Mesothelial cell of epicardium (in vitro differentiated cells): ENCODE data around the gene METRN. TPM values are rescaled to one million over a fixed set of nuclear protein-coding genes. Genes with fewer than 3 reads are reported as not detected.

ENCODE experiments used
- DNase-seq, 2 experiments: peaks; one replicate each; pipeline ENCODE4 v3.0.0; 2021; ENCODE audit warnings: low spot score in 2 of 2; ENCODE audit not compliant: unreplicated experiment in 2 of 2
- H3K27ac Mint-ChIP-seq: 2 replicates; pipeline ENCODE4 v1.8.0; 2021; ENCODE audit warnings: mixed read lengths
- H3K27me3 Mint-ChIP-seq: 2 replicates; pipeline ENCODE4 v1.8.0; 2021; ENCODE audit warnings: low read depth, mixed read lengths
- H3K36me3 Mint-ChIP-seq: 2 replicates; pipeline ENCODE4 v1.8.0; 2021; ENCODE audit warnings: mixed read lengths
- H3K4me1 Mint-ChIP-seq: 2 replicates; pipeline ENCODE4 v1.8.0; 2021; ENCODE audit warnings: mixed read lengths
- H3K4me3 Mint-ChIP-seq: 2 replicates; pipeline ENCODE4 v1.8.0; 2021; ENCODE audit warnings: mild to moderate bottlenecking, moderate library complexity, mixed read lengths
- H3K9me3 Mint-ChIP-seq: 2 replicates; pipeline ENCODE4 v1.8.0; 2021; ENCODE audit warnings: mixed read lengths
- CTCF ChIP-seq: fragments of 200-600 bp; sonication (generic); IDR thresholded peaks from one replicate; pipeline ENCODE4 v1.5.0; 2021; ENCODE audit warnings: antibody characterized with exemption; ENCODE audit not compliant: unreplicated experiment
- total RNA-seq: library from RNA; stranded (reverse); gene quantifications from 3 replicates; pipeline ENCODE4 v1.2.1, GENCODE V29; 2021

Gene METRN
- total RNA-seq, 1 donor from 2014 or later: 15.1 TPM

GRCh38 chr16:763369-764183, 48.7 kb downstream of the METRN start:
- no peak overlapping the region for H3K27ac Mint-ChIP-seq
- DNase-seq: no peak

DNA sequence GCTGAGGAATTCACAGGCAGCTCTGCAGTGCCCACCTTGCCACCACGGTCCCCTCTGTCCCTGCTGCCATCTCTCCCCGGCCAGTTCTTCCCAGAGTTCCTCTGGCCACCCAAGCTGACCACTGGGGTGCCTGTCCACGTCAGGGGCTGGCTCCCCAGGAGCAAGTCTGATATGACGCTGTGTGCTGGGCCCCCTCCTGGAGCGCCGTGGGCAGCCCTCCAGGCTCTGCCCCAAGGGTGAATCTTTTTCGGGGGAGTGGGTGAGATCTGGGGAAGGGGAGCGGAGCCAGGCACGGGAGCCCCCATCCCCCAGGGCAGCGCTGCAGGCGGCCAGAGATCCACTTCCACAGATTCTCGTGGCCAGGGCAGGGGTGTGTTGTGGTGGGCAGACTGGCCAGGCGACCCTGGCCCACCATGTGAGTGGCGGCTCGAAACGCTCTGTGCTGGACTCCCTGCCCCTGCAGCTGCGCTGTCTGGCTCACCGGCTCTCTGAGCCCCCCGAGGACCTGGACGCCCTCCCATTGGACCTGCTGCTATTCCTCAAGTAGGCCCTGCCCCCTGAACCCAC, 49.3 kb downstream of the METRN start:
- peaks cover 20% of the 10 kb centered on the region for H3K4me1 Mint-ChIP-seq
- no peaks in the 10 kb centered on the region for H3K9me3 Mint-ChIP-seq
- H3K27ac Mint-ChIP-seq: no peak overlapping the region
- H3K36me3 Mint-ChIP-seq: no peaks in the 10 kb centered on the region
- TF ChIP-seq CTCF: no peak
- no peaks in the 10 kb centered on the region for H3K27me3 Mint-ChIP-seq
- DNase-seq: no peak
- H3K4me3 Mint-ChIP-seq: no peak overlapping the region

More at GRCh38 chr16:763369-764183, 48.7 kb downstream of the METRN start:
- H3K9me3 Mint-ChIP-seq: no peaks in the 10 kb centered on the region
- no peaks in the 10 kb centered on the region for H3K27me3 Mint-ChIP-seq
- no peaks in the 10 kb centered on the region for H3K36me3 Mint-ChIP-seq
- H3K4me3 Mint-ChIP-seq: no peak overlapping the region
- TF ChIP-seq CTCF: no peak
- H3K4me1 Mint-ChIP-seq: peaks cover 20% of the 10 kb centered on the region

DNA sequence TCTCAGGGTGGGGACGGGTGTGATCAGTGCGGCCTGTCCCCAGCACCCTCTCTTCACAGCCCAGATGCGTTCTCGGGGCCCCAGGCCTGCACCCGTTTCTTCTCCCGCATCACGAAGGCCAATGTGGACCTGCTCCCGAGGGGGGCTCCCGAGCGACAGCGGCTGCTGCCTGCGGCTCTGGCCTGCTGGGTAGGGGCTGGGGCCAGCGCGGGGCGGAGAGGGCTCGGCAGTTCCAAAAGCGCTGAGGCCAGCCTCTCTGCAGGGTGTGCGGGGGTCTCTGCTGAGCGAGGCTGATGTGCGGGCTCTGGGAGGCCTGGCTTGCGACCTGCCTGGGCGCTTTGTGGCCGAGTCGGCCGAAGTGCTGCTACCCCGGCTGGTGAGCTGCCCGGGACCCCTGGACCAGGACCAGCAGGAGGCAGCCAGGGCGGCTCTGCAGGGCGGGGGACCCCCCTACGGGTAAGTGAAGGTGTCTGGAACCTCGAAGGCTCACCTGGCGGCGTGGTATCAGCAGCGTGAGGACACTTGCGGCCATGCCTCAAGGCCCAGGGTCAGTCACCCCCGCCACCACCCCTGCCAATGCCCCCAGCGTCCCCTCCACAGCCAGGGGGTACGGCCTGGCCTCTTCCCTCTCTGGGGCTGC, 50.0 kb downstream of the METRN start:
- no peak overlapping the region for H3K4me3 Mint-ChIP-seq
- no peaks in the 10 kb centered on the region for H3K36me3 Mint-ChIP-seq
- no peaks in the 10 kb centered on the region for H3K9me3 Mint-ChIP-seq
- DNase-seq: no peak
- TF ChIP-seq CTCF: no peak
- H3K4me1 Mint-ChIP-seq: peaks cover 13% of the 10 kb centered on the region
- no peak overlapping the region for H3K27ac Mint-ChIP-seq
- H3K27me3 Mint-ChIP-seq: no peaks in the 10 kb centered on the region

DNA sequence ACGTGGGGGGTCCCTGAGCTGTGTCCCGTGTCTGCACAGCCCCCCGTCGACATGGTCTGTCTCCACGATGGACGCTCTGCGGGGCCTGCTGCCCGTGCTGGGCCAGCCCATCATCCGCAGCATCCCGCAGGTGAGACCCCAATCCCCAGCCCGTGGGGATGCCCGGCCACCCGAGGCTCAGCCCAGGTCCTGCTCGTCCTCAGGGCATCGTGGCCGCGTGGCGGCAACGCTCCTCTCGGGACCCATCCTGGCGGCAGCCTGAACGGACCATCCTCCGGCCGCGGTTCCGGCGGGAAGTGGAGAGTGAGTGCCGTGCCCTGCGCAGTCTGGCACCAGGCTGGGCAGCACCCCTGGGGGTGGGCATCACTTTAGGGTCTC, 50.6 kb downstream of the METRN start:
- no peak overlapping the region for H3K27ac Mint-ChIP-seq
- no peaks in the 10 kb centered on the region for H3K9me3 Mint-ChIP-seq
- H3K36me3 Mint-ChIP-seq: no peaks in the 10 kb centered on the region
- no peak overlapping the region for H3K4me3 Mint-ChIP-seq
- no peak for TF ChIP-seq CTCF
- DNase-seq: no peak
- H3K27me3 Mint-ChIP-seq: no peaks in the 10 kb centered on the region
- H3K4me1 Mint-ChIP-seq: peaks cover 11% of the 10 kb centered on the region

GRCh38 chr16:766008-766819, 51.3 kb downstream of the METRN start:
- Mint-ChIP-seq H3K27me3 (no peaks in the 10 kb centered on the region), H3K4me1 (peaks cover 8% of the 10 kb centered on the region), H3K9me3 (no peaks in the 10 kb centered on the region), H3K27ac (no peak overlapping the region), H3K4me3 (no peak overlapping the region), H3K36me3 (no peaks in the 10 kb centered on the region)
- DNase-seq: no peak
- no peak for TF ChIP-seq CTCF
